ENCODE data around the gene TPPP2.

GRCh38 chr14:21068521-21069387 lies 38.7 kb downstream of the TPPP2 start:
- TF ChIP-seq, protein P1, sequence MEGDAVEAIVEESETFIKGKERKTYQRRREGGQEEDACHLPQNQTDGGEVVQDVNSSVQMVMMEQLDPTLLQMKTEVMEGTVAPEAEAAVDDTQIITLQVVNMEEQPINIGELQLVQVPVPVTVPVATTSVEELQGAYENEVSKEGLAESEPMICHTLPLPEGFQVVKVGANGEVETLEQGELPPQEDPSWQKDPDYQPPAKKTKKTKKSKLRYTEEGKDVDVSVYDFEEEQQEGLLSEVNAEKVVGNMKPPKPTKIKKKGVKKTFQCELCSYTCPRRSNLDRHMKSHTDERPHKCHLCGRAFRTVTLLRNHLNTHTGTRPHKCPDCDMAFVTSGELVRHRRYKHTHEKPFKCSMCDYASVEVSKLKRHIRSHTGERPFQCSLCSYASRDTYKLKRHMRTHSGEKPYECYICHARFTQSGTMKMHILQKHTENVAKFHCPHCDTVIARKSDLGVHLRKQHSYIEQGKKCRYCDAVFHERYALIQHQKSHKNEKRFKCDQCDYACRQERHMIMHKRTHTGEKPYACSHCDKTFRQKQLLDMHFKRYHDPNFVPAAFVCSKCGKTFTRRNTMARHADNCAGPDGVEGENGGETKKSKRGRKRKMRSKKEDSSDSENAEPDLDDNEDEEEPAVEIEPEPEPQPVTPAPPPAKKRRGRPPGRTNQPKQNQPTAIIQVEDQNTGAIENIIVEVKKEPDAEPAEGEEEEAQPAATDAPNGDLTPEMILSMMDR (IDR thresholded peaks at IDR 0.05 in 8 of 11, conservative IDR thresholded peaks at IDR 0.05 in 3 of 11), result peak; percentile 49 to 82 (median 70)
- TF ChIP-seq POLR2AphosphoS5 (IDR thresholded peaks at IDR 0.05) (peak in 2 of 3 donors; percentile 13 to 15), POLR2A (IDR thresholded peaks at IDR 0.05) (no peak)

All from spleen (tissue), 7 donors.